H1 (cell line): ENCODE measurements around the gene FBH1. TPM values are rescaled to one million over a fixed set of nuclear protein-coding genes. Genes with fewer than 3 reads are reported as not detected.

Experiments used
- CTCF ChIA-PET: fragments of 300-600 bp; sonication (Branson Sonifier 250); formaldehyde crosslinking; loops from one replicate; lab custom pipeline; 2021; ENCODE audit not compliant: partially characterized antibody; lab: Charles Lee
- POLR2A ChIA-PET: fragments of 300-600 bp; sonication (Branson Sonifier 250); formaldehyde crosslinking; loops from one replicate; lab custom pipeline; 2021; ENCODE audit warnings: inconsistent platforms; ENCODE audit not compliant: partially characterized antibody; lab: Charles Lee
- DNase-seq, 2 experiments: peaks; one replicate each; pipeline versions ENCODE4 v3.0.0 to v3.0.0-alpha.2; 2010 to 2022; ENCODE audit warnings: low spot score in 2 of 2, low read depth in 1 of 2, mixed read lengths in 1 of 2
- FAIRE-seq: peaks from 2 replicates; lab custom pipeline; 2011; peaks lifted over from hg19 to GRCh38; lab: Jason Lieb, UNC
- H2AFZ ChIP-seq: 2 replicates; pipeline ENCODE4 v1.8.1; 2012; ENCODE audit warnings: low read length, inconsistent platforms
- H2AK5ac ChIP-seq: 2 replicates; pipeline ENCODE4 v1.6.1; 2013; ENCODE audit warnings: low read depth, low read length
- H2BK120ac ChIP-seq: replicated peaks from 2 replicates; pipeline ENCODE3; 2013; ENCODE audit warnings: low read depth, low read length, inconsistent platforms
- H2BK12ac ChIP-seq: 2 replicates; pipeline ENCODE4 v1.6.1; 2013; ENCODE audit warnings: low read depth, low read length
- H2BK15ac ChIP-seq: 2 replicates; pipeline ENCODE4 v1.6.1; 2013; ENCODE audit warnings: low read length
- H2BK20ac ChIP-seq: 2 replicates; pipeline ENCODE4 v1.6.1; 2013; ENCODE audit warnings: low read length
- H2BK5ac ChIP-seq: 2 replicates; pipeline ENCODE4 v1.6.1; 2013; ENCODE audit warnings: low read depth, low read length
- H3K14ac ChIP-seq: 2 replicates; pipeline ENCODE4 v1.6.1; 2013; ENCODE audit warnings: inconsistent platforms; ENCODE audit not compliant: insufficient read length
- H3K18ac ChIP-seq: 2 replicates; pipeline ENCODE4 v1.6.1; 2013; ENCODE audit warnings: low read length; ENCODE audit errors: extremely low read depth
- H3K23ac ChIP-seq: 2 replicates; pipeline ENCODE4 v1.6.1; 2013; ENCODE audit warnings: inconsistent platforms; ENCODE audit not compliant: insufficient read length
- H3K23me2 ChIP-seq: 2 replicates; pipeline ENCODE4 v1.6.1; 2013; ENCODE audit warnings: low read depth, low read length
- H3K27ac ChIP-seq: 2 replicates; pipeline ENCODE4 v1.6.1; 2011; ENCODE audit warnings: low read depth, low read length, inconsistent platforms
- H3K27me3 ChIP-seq, 4 experiments: replicated peaks in 1 of 4; 1 replicate in 1 of 4; 2 replicates in 3 of 4; pipeline versions ENCODE4 v1.6.1 to v1.8.1; 2011 to 2013; ENCODE audit warnings: low read length in 3 of 4, mild to moderate bottlenecking in 3 of 4, inconsistent platforms in 2 of 4, mixed read lengths in 2 of 4, moderate library complexity in 1 of 4; ENCODE audit not compliant: control insufficient read depth in 3 of 4, insufficient read depth in 3 of 4; ENCODE audit errors: extremely low read depth in 1 of 4
- H3K36me3 ChIP-seq, 4 experiments: 2 replicates each; pipeline versions ENCODE4 v1.6.1 to v1.8.1; 2011 to 2013; ENCODE audit warnings: mild to moderate bottlenecking in 4 of 4, low read length in 3 of 4, moderate library complexity in 2 of 4, control low read depth in 1 of 4, inconsistent platforms in 1 of 4; ENCODE audit not compliant: insufficient read depth in 4 of 4, control insufficient read depth in 2 of 4
- H3K4ac ChIP-seq: replicated peaks from 2 replicates; pipeline ENCODE3; 2013; ENCODE audit warnings: low read length, low read depth, mixed read lengths, inconsistent platforms; ENCODE audit not compliant: insufficient read length
- H3K4me1 ChIP-seq, 4 experiments: replicated peaks in 1 of 4; 1 replicate in 1 of 4; 2 replicates in 3 of 4; pipeline versions ENCODE4 v1.6.1 to v1.8.1; 2011 to 2013; ENCODE audit warnings: low read length in 3 of 4, inconsistent platforms in 2 of 4, mixed read lengths in 1 of 4; ENCODE audit not compliant: insufficient read depth in 4 of 4, control insufficient read depth in 3 of 4
- H3K4me2 ChIP-seq, 2 experiments: 2 replicates each; pipeline versions ENCODE4 v1.6.1 to v1.8.1; 2011 to 2013; ENCODE audit warnings: low read depth in 2 of 2, low read length in 2 of 2, control low read depth in 1 of 2, inconsistent platforms in 1 of 2, mild to moderate bottlenecking in 1 of 2; ENCODE audit not compliant: insufficient read depth in 1 of 2
- H3K4me3 ChIP-seq, 4 experiments: fragments of 200-600, 300-600 bp in 1 of 4; sonication (generic), shearing (Covaris generic), sonication (Bioruptor Twin) in 1 of 4; 2 replicates each; pipeline versions ENCODE4 v1.5.1 to v1.8.1; 2011 to 2016; ENCODE audit warnings: low read length in 4 of 4, low read depth in 3 of 4, control low read depth in 2 of 4, inconsistent platforms in 2 of 4, mild to moderate bottlenecking in 2 of 4, mixed read lengths in 1 of 4, moderate library complexity in 1 of 4; ENCODE audit not compliant: insufficient read depth in 2 of 4; ENCODE audit errors: extremely low read depth in 1 of 4
- H3K56ac ChIP-seq: replicated peaks from 2 replicates; pipeline ENCODE3; 2013; ENCODE audit warnings: low read depth, mild to moderate bottlenecking, mixed read lengths, low read length, inconsistent platforms; ENCODE audit not compliant: insufficient read length
- H3K79me1 ChIP-seq: 2 replicates; pipeline ENCODE4 v1.6.1; 2013; ENCODE audit warnings: low read depth, low read length, control low read depth
- H3K79me2 ChIP-seq, 2 experiments: 2 replicates each; pipeline versions ENCODE4 v1.6.1 to v1.8.1; 2012 to 2013; ENCODE audit warnings: low read length in 2 of 2, mild to moderate bottlenecking in 2 of 2, inconsistent platforms in 1 of 2; ENCODE audit not compliant: insufficient read depth in 2 of 2, control insufficient read depth in 1 of 2
- H3K9ac ChIP-seq, 4 experiments: replicated peaks in 1 of 4; 1 replicate in 1 of 4; 2 replicates in 3 of 4; pipeline versions ENCODE4 v1.6.1 to v1.8.1; 2011 to 2013; ENCODE audit warnings: low read depth in 3 of 4, low read length in 3 of 4, control low read depth in 2 of 4, mild to moderate bottlenecking in 2 of 4, moderate library complexity in 2 of 4, inconsistent platforms in 1 of 4; ENCODE audit errors: extremely low read depth in 1 of 4
- H3K9me3 ChIP-seq, 2 experiments: 2 replicates each; pipeline versions ENCODE4 v1.6.1 to v1.8.1; 2012 to 2013; ENCODE audit warnings: mild to moderate bottlenecking in 2 of 2, moderate library complexity in 2 of 2, control low read depth in 1 of 2, inconsistent platforms in 1 of 2, low read depth in 1 of 2, low read length in 1 of 2, mixed read lengths in 1 of 2; ENCODE audit not compliant: insufficient read depth in 2 of 2
- H4K20me1 ChIP-seq, 2 experiments: replicated peaks in 1 of 2; 2 replicates each; pipeline versions ENCODE3 to v1.8.1; 2011 to 2013; ENCODE audit warnings: inconsistent platforms in 2 of 2, low read length in 2 of 2, mild to moderate bottlenecking in 1 of 2; ENCODE audit not compliant: insufficient read depth in 2 of 2, control insufficient read depth in 1 of 2
- H4K5ac ChIP-seq: 2 replicates; pipeline ENCODE4 v1.6.1; 2013; ENCODE audit warnings: low read length, low read depth, mixed read lengths, inconsistent platforms; ENCODE audit not compliant: insufficient read length
- H4K8ac ChIP-seq: 2 replicates; pipeline ENCODE4 v1.8.0; 2013; ENCODE audit warnings: mild to moderate bottlenecking, moderate library complexity, low read length, inconsistent platforms; ENCODE audit not compliant: insufficient read depth; ENCODE audit errors: extremely low read depth
- H4K91ac ChIP-seq: replicated peaks from 2 replicates; pipeline ENCODE3; 2013; ENCODE audit warnings: low read length, mixed read lengths, inconsistent platforms; ENCODE audit not compliant: insufficient read length
- EGR1 ChIP-seq: IDR thresholded peaks from 2 replicates; pipeline ENCODE4 v1.6.1; 2011; ENCODE audit warnings: low read depth, low read length, borderline replicate concordance
- GTF2F1 ChIP-seq: IDR thresholded peaks from 2 replicates; pipeline ENCODE4 v1.6.1; 2012; ENCODE audit warnings: low read depth, low read length, improper control_type of control experiment, borderline replicate concordance
- KDM1A ChIP-seq: fragments of 200-600, 300-600 bp; sonication (generic); IDR thresholded peaks from 2 replicates; pipeline ENCODE4 v1.7.1; 2016; ENCODE audit warnings: mild to moderate bottlenecking, low read length, borderline replicate concordance
- KDM4A ChIP-seq: IDR thresholded peaks from one replicate; pipeline ENCODE4 v1.7.1; 2012; ENCODE audit warnings: low read depth, mild to moderate bottlenecking, moderate library complexity, low read length, inconsistent platforms; ENCODE audit not compliant: severe bottlenecking
- MAFK ChIP-seq: IDR thresholded peaks from 2 replicates; pipeline ENCODE4 v1.6.1; 2012; ENCODE audit warnings: low read depth, mild to moderate bottlenecking, improper control_type of control experiment, low read length
- POLR2A ChIP-seq, 2 experiments: IDR thresholded peaks; 1 replicate in 1 of 2; 2 replicates in 1 of 2; pipeline ENCODE4 v1.6.1; 2011; ENCODE audit warnings: low read depth in 2 of 2, low read length in 2 of 2, mild to moderate bottlenecking in 2 of 2; ENCODE audit errors: control extremely low read depth in 1 of 2
- POU5F1 ChIP-seq: IDR thresholded peaks from 2 replicates; pipeline ENCODE4 v1.6.1; 2011; ENCODE audit warnings: low read depth, mild to moderate bottlenecking, low read length, moderate library complexity
- RXRA ChIP-seq: IDR thresholded peaks from 2 replicates; pipeline ENCODE4 v1.6.1; 2011; ENCODE audit warnings: low read depth, mild to moderate bottlenecking, low read length, moderate library complexity; ENCODE audit not compliant: insufficient read depth
- SIRT6 ChIP-seq: IDR thresholded peaks from one replicate; pipeline ENCODE4 v1.7.1; 2012; ENCODE audit warnings: low read length, inconsistent platforms
- SP1 ChIP-seq: IDR thresholded peaks from 2 replicates; pipeline ENCODE4 v1.6.1; 2011; ENCODE audit warnings: low read depth, low read length
- SRF ChIP-seq: IDR thresholded peaks from 2 replicates; pipeline ENCODE4 v1.6.1; 2011; ENCODE audit warnings: mild to moderate bottlenecking, low read depth, low read length, moderate library complexity
- ZNF274 ChIP-seq: IDR thresholded peaks from 2 replicates; pipeline ENCODE4 v1.7.0; 2012; ENCODE audit warnings: low read length, borderline replicate concordance; ENCODE audit errors: extremely low read depth
- WGBS, 2 experiments: shearing (Covaris generic) in 1 of 2; methylation state at CpG; one replicate each; pipeline versions ENCODE4 v1.1.6 to v1.1.7; 2013 to 2015; ENCODE audit warnings: low lambda C conversion rate in 2 of 2, mixed read lengths in 2 of 2, inconsistent platforms in 1 of 2, low coverage in 1 of 2, missing lambda C conversion rate in 1 of 2; ENCODE audit not compliant: insufficient replicate concordance in 2 of 2, insufficient coverage in 1 of 2, insufficient read length in 1 of 2; ENCODE audit errors: extremely low coverage in 1 of 2, missing lambda C conversion rate in 1 of 2; 5-methylcytosine and 5-hydroxymethylcytosine counted together
- polyA plus RNA-seq, 7 experiments: library from polyadenylated mRNA; depleted of rRNA in 3 of 7; stranded (reverse) in 5 of 7; unstranded in 2 of 7; fragments of >200 nt in 5 of 7; fragments of 200-250 nt in 2 of 7; gene quantifications; 1 replicate in 5 of 7; 2 replicates in 1 of 7; 4 replicates in 1 of 7; pipeline versions ENCODE4 v1.2.1 to v1.2.3, GENCODE V29; 2011 to 2013; ENCODE audit warnings: missing spikeins in 2 of 7, mixed read lengths in 2 of 7
- total RNA-seq: library from RNA; stranded (reverse); fragmentation: NEBNext Ultra II Directional; extraction: Animal tissue kit (Norgen Biotek cat#: 25700); gene quantifications from 2 replicates; pipeline ENCODE4 v1.2.1, GENCODE V29; 2021

FBH1 gene
- total and polyA plus RNA-seq, 2 of the 8 experiments (the other 6 are each of a cell fraction or from before 2014, with no cell fraction given), result 31.1 to 51.8 TPM

DNA sequence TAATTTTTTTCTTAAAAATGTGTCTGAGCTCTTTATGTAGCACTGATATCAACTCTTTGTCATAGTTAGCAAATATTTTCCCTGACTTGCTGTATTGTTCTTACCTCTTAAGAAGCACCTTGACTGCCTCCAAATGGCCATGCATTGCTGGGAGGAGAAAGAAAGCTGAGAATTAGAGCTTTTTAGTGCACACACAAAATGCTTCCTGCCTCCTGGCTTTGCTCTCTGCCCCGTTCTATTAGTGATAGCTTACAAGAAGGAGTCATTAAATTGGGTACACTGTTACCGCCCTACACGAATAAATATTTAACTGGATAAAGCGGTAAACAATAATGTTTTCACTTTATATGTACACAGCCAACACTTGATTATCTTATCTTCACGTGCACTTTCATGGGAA is 4.4 kb upstream of the FBH1 start:
- Histone ChIP-seq H4K8ac (no peak overlapping the region), H3K4me3 (no peak overlapping the region), H4K91ac (no peak overlapping the region), H3K9ac (no peak overlapping the region), H3K4me2 (no peak overlapping the region), H3K4ac (no peak overlapping the region), H4K20me1 (peaks cover 9% of the 10 kb centered on the region in 2 experiments), H2BK15ac (no peak overlapping the region), H3K23ac (no peak overlapping the region), H2BK12ac (no peak overlapping the region), H3K18ac (no peak overlapping the region), H3K4me1 (peaks cover 3 to 10% (median 5%) of the 10 kb centered on the region in 4 experiments; a peak in 6 of 7 replicates), H2AK5ac (no peak overlapping the region), H3K36me3 (peaks cover 9 to 47% (median 24%) of the 10 kb centered on the region in 4 experiments; a peak in 7 of 8 replicates), H3K14ac (no peak overlapping the region), H4K5ac (no peak overlapping the region), H3K27ac (no peak overlapping the region), H3K23me2 (peaks cover 10% of the 10 kb centered on the region), H3K9me3 (no peaks in the 10 kb centered on the region), H2BK5ac (no peak overlapping the region), H3K56ac (no peak overlapping the region), H2BK120ac (no peak overlapping the region), H2AFZ (no peak overlapping the region), H3K79me2 (peaks cover 2 to 15% of the 10 kb centered on the region in 2 experiments; a peak in 3 of 4 replicates), H3K79me1 (peaks cover 10% of the 10 kb centered on the region), H2BK20ac (no peak overlapping the region), H3K27me3 (no peaks in the 10 kb centered on the region)
- FAIRE-seq (no peak), DNase-seq (no peak)
- TF ChIP-seq GTF2F1 (no peak), POU5F1 (no peak), KDM1A (no peak), SRF (no peak), ZNF274 (no peak), RXRA (no peak), POLR2A (IDR thresholded peaks at IDR 0.05; ENCODE audit: control extremely low read depth in 1 of 2, low read depth in 2 of 2, low read length in 2 of 2) (no peak), EGR1 (no peak), SIRT6 (no peak), MAFK (no peak), SP1 (no peak), KDM4A (no peak)
- WGBS, 2 experiments, result 92% methylated on average over 5 of the region's 5 CpGs; no CpG with 5 or more reads in 1 of the 2 experiments
- POLR2A ChIA-PET, result interaction anchor here (1.1 to 1.4 kb wide), 2 partner anchors 11 to 20 kb away, joined by 3 to 6 read pairs; no protein-coding TSS in a partner anchor
- CTCF ChIA-PET, result interaction anchor here (1.0 kb wide), 1 partner anchor 13 kb away, joined by 5 read pairs; no protein-coding TSS in a partner anchor
